HCEC 1CT (cell line): ENCODE data around the gene ANO2.
"Not testable (repeated sequence)": the region's sequence is repeated elsewhere in the genome, so short reads cannot be mapped to it uniquely, and the experiment has no call there.

Experiments
- DNase-seq: peaks from one replicate; pipeline ENCODE4 v3.0.0-alpha.2; 2017

The ANO2 gene

DNA sequence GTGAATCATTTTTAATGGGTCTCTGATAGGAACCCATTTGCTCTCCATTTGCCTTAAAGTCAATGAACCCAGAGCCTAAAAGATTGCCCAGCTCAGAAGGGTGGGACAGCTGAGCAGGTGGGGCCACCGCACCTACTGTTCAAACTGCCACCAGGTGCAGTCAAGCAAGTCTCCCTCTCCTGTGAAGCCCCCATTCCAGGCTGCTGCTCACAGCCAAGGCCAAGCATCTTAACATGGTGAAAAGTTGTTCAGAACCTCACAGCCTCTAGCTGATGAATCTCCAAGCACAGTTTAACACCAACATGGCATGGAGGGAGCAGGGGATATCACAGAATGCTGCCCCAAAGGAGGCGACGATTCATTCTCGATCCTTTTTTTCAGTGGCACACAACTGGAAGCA is 29.5 kb downstream of the ANO2 start:
- DNase-seq = no peak

DNA sequence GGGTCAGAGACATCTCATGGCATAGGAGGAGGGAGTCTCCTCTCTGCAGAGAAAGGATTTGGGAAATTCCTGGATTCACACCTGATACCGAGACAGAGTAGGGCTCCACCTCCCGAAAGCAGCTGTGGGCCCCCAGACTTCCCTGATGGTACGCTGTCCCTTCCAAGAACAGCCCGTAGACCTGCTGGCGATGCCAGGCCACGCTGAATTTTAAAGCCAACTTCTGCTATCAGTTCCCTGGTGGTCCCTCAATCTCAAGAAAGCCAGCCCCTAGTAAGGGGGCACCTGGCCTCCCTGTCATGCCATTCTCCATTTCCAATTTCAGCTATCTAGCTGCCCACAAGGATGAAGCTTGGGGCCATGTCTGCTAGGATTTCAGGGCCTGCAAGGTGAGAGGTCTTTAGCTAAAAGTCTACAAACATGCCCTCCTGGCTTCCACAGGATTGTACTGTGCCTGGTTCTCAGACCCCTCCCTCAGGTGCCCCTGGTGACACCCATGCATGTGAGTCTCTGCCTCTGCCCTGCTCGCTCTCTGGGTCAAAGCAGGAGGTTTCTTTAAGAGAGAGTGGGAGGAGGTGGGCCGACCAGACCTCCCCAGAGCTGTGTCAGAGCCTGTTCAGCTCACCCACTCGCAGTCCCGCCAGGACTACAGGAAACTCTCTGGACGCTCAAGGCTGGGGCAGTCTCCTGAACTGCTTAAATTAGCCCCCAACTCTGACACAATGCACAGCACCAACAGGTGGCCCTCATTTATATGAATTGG is 30.5 kb downstream of the ANO2 start:
- no peak for DNase-seq

DNA sequence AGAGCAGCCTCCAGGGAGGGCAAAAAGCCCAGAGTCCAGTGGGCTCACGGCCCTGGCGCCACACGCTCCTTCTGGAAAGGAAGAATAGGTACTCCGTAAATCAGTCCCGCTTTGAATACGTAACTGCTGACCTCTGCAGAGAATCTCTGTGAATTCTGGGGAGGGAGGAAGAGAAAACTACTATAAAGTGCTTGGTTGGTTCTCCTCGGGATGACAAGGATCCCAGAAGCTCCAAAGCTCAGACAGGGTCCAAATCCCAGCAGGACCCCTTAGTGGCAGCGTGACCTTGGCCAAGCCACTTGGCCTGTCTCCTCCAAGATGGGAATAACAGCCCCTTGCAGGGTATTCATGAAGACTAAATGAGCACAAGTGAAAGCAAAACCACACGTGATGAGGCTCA is 31.7 kb downstream of the ANO2 start:
- DNase-seq = no peak

DNA sequence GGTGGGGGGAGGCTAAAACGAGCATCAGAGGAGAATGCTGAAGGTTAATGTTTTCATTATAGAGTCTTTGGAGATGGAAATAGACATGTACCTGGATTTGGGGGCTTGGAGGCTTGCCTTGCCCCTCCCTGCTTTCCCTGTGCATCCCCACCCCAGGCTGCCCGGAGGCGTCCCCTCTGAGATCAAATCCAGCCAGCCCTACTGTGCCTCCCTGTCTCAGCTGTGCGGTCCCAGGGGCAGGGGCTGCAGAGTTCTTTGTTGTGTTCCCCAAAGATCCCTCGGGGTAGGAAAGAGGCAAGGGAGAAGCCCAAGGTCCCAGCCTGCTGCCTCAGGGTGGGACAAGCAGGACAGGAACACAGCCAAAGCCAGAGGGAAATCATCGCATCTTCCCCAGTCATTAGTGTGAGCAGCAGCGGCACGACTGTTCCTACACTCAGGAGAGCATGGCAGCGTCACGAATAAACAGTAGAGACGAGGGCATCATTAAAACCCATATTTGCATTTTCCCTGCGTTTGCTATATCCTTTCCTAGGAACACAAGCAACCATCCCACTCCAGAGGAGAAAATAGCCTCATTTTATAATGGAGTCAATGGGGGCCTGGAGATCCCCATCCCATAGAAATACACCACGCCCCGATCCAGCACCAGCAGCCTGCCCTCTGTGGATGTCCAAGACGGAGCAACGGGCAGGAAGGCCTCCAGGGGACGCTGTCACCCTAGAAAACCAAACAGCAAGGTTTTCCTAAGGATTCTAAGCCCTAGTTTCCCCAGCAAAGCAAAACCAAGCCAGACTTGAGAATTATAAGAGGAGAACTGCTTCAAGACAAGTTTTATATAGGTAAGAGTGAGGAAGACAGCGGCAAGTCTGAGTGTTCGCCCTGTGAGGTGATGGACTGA is 32.4 kb downstream of the ANO2 start:
- DNase-seq = no peak

DNA sequence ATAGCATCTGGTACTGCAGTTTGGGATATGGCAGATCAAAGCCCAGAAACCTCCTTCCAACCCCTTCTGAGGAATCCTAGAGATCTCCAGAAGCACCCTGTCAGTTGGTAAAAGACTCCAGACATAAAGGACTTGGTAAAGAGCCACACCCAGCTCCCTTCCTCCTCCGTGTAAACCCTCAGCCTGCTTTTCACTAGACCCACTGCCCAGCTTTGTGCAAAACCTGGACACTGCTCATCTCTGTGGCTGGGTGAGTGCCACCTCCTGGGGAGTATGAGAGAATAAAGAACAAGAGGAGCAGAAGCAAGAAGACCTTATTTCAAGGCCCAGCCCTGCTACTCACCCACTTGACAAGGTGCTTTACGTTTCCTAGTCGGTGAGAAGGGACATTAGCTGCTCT is 33.0 kb downstream of the ANO2 start:
- no peak for DNase-seq

DNA sequence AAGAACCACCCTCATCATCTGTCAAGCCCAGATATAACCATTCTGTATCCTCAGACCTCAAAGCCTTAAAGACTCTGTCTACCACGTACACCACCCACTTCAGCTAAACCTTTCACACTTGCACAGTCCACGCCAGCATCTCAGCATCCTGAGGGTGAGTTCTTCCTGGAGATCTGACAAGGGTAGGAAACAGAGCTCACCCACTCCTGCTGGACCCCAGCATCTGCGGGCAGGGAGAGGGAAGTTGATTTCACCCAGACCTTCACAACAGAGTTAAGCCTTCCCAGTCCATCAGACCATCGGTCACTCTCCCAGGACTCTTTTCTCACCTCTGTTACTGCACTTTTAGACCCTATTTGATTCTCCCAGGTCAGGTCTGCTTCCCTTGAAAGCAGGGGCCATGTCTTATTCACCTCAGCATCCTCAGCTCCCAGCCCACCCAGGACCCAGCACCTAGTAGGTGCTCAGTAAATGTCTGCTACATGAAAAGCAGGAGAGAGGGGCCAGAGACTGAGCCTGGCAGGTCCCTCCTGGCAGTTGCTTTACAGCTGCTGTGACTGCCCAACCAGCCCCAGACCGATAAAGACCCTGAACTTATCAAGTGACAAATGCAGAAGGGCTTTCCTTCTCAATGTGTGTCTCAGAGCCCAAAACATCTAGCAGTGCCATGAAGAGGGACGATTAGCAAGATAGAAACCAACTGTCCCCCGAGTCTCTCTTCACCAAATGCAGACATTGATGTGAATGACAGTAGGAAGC is 34.1 kb downstream of the ANO2 start:
- DNase-seq = no peak

DNA sequence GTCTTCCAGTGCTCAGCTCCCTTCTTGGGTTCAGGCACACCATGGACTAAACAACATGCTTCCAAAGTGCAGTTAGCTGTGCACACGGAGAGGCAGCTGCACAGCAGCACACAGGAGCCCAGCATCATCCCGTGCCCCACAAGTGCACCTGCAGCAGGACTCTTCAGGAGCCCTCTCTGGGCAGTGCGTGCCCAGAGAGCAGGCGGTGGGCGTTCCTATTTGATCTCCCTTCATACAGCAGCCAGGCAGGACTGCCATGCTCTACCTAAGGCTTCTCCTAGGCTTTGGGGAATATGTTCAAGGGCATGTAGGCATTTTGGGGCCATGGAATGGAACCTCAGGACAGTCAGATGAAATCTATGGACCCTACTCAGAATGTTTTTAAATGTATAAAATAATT is 35.5 kb downstream of the ANO2 start:
- DNase-seq = no peak

DNA sequence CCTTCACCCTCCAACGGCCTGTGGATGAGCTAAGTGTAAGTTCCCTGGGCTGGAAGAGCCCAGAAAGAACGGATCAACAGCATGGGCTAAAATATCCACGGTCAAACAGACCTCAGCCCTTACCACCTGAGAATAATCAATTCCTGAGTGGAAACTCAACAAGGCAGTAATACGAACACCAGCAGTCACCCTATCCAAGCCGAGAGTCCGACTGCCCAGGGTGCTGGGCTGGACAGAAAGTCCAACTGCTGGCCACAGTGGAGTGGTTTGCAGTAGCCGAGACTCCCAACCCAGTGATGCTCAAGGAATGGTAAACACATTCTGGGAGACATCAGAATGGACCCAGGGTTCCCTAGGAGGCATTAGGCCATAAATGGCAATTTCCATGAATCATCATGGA is 36.8 kb downstream of the ANO2 start:
- DNase-seq = no peak

DNA sequence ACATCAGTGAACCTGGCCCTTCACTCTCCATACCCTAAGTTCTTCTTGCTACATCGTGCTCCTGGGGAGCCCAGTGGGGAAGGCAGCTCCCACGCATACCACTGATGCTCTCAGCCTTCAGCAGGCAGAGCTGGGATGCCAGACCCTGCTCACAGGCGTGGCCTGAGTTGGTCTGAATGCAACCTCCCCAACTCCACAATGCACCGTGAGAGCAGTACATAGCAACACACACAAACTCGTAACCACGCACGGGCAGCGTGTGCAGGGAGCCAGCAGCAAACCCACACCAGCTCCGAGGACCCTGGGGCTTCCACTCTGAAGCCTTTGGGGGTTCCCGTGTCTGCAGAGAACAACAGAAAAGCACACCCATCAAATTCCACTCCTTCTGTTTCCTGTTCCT is 37.3 kb downstream of the ANO2 start:
- no peak for DNase-seq

DNA sequence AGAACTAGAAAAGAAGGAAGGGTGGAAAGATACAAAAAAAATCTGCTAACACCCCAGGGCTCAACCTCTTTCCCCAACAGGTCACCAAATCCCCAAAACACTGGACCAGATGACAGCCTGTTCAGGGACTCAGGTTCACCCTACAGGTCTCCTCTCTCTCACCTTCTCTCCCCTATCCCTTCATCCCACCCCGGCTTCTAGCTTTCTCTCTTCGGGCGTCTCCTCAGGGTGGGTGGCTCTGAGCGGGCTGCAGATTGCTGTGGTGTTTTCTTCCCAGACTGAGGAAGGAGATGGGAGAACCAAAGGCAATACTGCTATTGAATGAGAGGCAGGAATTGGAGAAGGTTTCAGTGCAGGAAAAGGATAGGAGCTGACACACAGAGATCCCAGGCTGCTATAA is 39.3 kb downstream of the ANO2 start:
- no peak for DNase-seq

DNA sequence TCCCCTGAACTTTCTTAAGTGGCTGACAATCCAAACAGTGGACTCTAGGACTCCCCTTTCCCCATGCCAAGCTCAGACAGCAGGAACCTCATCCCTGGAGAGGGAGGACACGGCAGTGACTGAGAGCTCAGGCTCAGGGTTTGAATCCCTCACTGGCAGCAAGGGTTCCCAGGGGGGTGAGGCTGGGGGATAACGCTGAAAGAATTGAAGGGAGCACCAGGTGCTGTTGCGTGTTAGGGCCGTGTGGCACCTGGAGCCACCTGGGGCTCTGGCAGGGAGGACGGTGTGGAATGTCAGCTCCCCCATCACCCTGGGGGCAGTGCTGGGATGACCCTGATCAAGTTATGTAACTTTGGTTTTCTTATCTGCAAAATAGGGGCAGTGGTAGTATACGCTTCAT is 40.1 kb downstream of the ANO2 start:
- DNase-seq = no peak

DNA sequence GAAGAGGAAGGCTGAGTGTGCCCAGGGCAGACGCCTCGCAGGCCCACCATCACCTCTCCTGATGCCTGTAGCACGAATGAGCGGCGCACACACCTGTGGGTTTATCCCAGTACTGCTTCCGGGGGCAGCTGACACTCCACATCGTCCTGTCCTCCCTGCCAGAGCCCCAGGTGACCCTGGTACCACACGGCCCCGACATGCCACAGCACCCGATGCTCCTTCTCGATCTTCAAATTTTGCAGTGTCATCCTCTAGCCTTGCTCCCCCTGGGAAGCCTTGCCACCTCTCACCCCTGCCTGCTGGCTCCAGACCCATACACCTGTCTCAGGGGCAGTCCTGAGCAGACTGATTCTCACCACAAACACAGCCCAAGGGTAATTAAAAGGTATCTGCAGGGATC is 40.6 kb downstream of the ANO2 start:
- no peak for DNase-seq

DNA sequence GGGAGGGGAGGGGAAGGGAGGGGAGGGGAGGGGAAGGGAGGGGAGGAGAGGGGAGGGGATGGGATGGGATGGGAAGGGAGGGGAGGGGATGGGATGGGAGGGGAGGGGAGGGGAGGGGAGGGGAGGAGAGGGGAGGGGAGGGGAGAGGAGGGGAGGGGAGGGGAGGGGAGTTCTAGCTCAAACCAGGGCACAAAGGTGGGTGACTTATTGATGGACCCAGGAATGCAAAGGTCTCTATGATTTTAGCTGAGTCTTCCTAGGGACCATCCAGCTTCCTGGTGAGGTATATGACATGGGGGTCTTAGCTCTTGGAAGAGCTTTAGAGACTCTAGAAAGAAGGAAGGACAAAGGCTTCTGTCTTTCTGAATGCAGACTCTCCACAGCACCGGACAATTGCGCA is 42.3 kb downstream of the ANO2 start:
- DNase-seq = no peak

DNA sequence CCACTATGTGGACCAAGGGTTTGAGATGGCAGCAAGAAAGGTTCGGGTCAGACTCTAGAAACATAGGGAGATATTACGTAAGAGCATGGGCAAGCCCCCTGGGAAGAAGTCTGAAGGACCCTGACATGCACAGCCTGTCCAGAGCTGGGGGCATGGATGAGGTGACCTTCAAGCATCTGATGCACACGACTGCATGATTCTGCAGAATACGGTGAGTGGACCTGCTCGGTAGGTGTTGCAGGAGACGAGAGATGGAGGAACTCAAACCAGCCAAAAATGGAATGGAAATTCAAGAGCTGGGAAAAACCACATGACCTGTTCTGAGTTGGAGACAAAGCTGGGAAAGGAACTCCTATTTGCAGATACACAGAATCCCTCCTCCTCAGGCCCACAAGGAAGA is 43.6 kb downstream of the ANO2 start:
- DNase-seq = no peak

DNA sequence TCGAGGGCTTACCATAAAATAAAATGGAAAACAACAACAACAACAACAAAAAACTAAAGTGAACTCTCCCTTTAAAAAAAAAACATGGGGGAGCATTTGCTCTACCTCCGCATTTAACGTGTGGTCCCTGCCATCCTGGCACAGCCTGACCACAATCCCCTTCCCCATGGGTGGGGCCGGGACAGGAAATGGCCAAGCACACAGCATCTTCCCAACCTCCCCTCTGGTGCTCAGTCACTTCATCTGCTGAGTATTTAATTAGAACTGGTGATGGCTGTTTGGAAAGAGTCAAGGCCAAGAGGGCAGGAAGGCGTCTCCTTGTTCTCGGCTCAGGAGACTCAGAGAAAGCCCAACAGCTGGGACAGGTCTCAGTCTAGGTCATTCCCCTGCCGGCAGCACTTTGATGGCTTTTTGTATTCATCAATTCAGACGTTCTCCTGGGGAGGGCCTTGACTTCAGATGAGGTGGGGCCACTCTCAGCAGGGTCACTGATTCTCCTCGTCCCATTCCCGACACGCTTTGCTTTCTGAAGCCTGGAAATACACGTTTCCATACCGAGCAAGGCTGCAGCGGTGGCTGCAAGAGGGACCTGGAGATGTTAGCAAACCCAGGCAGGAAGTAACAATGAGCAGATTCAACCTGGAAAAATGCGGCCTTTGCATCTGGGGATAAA is 44.4 kb downstream of the ANO2 start:
- DNase-seq = no peak

DNA sequence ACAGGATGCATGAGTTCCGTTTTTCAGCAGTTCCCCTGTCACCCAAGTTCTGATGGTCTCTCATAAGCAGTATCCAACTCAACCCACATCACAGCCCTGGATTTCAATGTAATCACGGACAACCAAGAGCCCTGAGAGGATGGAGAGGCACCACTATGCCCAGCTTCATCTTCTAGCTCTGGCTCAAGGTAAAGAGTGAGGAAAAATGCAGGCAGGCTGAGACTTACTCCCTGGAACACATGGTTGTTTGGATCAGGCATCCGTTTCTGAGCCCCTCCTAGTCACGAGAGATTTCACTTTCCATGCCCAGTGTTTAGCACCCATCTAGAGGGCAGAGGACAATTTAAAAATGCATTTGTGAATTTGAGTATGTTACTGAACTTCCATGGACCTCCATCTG is 45.0 kb downstream of the ANO2 start:
- DNase-seq = no peak

DNA sequence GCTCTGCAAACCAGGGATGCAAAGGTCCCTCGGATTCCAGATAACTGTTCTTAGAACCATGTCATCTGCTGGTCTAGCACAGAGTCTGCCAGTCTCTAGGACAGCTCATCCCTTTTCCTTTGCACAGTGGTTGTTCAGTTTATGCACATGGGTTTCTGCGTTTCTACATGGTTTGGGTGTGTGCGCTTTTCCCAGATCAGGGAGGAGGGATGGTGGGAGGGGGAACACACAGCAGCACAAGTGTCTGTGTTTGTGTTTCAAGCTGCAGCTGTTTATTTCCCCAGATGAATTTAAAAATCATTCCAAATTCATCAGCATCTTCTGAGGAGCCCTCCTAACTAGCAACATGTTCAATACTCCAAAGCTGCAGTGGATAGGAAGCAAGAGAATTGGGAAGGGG is 45.4 kb downstream of the ANO2 start:
- no peak for DNase-seq

DNA sequence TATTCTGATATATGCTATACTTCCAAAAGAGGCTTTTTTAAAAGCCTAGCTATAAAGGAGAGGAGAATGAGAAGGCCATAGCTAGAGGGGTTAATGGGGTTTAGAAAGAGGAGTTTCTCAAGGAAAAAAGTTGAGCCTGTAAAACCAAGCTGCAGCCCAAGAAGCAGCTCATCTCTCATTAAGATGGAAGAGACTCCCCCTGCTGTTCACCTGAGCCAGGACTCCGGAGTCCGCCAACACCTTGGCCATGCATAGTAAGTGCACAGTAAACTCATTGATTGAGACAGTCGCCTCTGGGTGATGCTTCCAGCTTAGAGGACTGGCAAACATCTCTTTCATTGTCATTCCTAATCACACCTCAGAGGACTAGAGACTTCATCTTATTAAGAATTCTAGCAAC is 46.2 kb downstream of the ANO2 start:
- DNase-seq = no peak

DNA sequence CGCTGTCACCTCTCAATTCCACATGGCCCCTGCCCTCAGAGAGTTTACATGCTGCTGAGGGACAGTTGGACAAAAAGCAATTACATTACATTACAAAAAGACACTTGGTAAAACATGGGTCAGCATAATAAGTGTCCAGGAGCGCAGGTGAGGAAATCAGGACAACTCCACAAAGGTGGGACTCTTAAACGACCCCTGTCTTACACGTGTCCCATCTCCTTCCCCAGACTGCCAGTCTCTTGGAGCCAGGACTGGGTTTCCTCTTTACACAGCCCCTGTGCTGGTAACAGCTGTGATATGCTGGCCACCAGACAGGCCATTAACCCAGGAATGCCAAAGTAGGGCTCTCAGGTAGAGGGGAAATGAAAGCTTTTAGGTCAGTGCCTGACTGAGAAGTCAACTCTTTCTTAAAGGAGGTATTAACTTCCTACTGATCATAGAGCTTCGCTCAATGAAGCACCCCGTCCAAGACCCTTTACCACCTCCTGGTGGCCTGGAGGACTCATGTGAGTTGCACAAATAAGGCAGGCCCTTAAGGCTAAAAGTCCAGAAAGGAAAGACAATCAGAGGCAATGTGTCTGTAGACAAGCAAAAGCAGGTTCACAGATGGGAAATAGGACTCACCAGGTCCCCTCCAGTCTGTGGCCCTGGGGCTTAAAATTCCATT is 55.5 kb downstream of the ANO2 start:
- no peak for DNase-seq

DNA sequence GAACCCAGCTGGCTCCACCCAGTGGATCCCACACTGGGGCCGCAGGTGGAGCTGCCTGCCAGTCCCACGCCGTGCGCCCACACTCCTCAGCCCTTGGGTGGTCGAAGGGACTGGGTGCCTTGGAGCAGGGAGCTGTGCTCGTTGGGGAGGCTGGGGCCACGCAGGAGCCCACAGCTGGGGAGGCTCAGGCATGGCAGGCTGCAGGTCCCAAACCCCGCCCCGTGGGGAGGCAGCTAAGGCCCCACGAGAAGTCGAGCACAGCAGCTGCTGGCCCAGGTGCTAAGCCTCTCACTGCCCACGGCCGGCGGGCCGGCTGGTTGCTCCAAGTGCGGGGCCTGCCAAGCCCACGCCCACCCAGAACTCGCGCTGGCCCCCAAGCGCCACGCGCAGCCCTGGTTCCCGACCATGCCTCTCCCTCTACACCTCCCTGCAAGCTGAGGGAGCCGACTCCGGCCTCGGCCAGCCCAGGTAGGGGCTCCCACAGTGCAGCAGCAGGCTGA is 56.2 kb downstream of the ANO2 start:
- no peak for DNase-seq

DNA sequence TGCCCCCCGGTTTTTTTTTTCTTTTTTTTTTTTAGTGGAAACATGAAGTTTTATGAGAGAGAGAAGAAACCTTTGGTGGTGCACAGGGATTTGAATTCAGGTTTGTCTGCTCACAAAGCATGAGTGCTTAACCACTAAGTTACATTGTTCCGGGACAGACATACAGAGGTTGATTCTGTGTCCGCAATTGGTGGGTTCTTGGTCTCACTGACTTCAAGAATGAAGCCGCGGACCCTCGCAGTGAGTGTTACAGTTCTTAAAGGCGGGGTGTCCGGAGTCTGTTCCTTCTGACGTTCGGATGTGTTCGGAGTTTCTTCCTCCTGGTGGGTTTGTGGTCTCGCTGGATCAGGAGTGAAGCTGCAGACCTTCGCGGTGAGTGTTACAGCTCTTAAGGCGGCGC is 57.2 kb downstream of the ANO2 start:
- not testable (repeated sequence) for DNase-seq

DNA sequence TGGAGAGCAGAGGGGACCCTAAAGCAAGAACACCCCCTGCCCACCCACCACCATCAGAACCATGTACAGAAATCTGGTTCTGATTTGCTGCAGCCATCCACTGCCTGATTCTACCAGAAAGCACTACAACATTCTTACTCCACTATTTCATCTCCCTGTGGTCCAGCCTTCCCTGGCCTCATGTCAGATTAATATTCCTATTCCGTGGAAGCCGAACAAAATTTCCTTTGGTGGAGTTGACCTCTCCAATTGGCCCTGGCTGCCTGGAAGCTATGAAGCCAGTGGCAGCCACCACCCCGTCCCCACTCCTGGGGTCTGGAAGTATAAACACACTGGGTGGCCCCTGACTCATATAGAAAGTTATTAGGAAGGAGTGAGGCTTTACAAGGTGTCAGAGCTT is 60.2 kb downstream of the ANO2 start:
- no peak for DNase-seq
